HG02610 (cell line): ENCODE data around the gene PTGER1.

Source experiments
- ATAC-seq: cut with Tn5 transposase; IDR thresholded peaks from one replicate; pipeline ENCODE4 v1.9.1; 2021; ENCODE audit warnings: mild to moderate bottlenecking, moderate library complexity; ENCODE audit not compliant: unreplicated experiment

Gene PTGER1

DNA sequence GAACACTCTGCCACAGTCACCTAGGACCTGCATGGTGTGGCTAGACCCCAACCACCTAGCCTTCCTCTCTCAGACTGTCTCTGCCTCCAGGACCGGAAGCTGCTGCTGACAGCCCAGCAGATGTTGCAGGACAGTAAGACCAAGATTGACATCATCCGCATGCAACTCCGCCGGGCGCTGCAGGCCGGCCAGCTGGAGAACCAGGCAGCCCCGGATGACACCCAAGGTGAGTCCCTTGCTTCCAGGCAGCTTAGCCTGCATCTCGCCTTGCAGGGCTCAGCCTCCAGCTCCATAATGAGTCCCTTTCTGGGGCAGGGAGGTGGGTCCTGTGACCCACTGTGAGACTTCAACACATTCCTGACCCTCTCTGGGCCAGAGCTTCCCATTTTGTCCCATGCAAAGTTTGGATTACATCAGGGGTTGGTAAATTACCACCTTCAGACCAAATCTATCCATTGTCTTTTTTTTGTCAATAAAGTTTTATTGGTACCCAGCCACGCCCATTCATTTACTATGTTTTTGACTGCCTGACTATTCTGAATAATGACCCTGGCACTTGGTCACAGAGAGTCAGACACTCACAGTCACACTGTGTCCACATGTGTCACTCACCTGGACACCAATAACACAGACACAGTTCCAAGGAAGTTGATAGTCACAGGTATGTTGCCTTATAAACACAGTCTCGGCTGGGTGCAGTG is 28.7 kb downstream of the PTGER1 start:
- ATAC-seq: no peak

DNA sequence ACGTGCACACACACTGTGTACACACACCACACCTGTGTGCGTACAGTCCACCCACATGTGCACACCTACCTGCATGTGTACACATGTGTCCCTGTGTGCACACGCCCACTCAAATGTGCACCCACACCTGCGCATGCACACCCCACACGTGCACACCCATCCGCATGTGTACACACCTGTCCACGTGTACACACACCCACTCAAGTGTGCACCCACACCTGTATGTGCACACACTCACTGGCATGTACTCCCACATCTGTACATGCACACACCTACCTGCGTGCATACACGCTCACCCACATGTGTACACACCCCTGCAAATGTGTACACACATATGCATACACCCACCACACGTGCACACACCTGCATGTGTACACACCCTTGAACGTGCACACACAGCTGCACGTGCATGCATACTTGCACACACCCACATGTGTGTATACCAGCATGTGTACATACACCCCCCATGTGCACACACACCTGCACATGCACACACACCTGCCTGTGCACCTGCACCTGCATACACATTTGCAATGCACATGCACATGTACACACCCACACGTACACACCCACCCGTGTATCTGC is 31.4 kb downstream of the PTGER1 start:
- ATAC-seq: no peak

DNA sequence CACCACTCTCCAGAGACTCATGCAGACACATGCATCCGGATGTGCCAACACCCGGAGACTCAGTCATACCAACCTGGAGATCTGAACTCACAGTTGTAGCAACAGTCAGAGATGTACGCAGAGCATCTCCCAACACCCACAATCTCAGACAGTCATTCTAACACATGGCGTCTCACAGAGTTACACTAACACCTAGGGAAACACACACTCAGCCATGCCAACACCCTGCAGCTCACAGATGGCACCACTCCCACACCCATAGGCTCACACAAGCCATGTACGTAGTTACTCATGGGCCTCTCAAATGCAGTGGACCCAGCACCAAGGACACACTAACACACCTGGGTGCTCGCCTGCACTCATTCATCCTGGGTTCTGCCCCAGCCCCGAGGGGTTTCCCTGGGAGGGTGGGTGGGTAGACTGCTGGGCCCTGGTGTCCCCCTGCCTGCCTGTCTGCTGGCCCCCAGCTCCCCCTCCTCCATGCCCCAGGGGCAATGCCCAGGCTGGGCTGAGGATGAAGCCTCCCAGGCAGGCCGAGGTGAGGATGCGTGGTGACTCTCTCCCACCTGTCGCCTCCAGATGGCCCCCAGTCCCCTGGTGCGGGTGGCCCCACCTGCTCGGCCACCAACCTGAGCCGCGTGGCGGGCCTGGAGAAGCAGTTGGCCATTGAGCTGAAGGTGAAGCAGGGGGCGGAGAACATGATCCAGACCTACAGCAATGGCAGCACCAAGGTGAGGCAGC is 32.1 kb downstream of the PTGER1 start:
- ATAC-seq: no peak

DNA sequence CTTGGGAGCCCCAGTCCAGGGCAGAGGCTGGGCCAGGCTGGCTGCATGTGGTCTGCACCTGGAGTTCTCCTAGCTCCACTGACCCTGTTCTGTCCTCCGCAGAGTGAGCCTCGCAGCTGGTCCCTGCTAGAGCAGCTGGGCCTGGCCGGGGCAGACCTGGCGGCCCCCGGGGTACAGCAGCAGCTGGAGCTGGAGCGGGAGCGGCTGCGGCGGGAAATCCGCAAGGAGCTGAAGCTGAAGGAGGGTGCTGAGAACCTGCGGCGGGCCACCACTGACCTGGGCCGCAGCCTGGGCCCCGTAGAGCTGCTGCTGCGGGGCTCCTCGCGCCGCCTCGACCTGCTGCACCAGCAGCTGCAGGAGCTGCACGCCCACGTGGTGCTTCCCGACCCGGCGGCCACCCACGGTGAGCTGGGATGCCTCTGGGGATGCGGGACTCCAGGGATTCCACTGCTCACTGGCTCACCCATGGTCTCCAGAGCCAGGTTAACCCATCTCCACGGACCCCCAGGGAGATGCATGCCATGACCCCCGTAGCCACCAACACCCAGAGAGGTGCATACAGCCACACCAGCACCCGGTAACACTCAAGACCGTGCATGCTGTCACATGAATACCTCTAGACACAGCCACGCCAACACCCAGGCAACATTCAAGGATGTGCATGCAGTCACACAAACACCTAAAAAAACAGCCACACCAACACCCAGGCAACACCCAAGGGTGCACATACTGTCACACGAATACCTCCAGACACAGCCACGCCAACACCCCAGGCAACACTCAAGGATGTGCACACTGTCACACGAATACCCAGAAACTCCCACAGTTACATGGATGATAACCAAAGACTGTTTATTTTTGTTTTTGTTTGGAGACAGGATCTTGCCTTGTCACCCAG is 33.9 kb downstream of the PTGER1 start:
- no peak for ATAC-seq

DNA sequence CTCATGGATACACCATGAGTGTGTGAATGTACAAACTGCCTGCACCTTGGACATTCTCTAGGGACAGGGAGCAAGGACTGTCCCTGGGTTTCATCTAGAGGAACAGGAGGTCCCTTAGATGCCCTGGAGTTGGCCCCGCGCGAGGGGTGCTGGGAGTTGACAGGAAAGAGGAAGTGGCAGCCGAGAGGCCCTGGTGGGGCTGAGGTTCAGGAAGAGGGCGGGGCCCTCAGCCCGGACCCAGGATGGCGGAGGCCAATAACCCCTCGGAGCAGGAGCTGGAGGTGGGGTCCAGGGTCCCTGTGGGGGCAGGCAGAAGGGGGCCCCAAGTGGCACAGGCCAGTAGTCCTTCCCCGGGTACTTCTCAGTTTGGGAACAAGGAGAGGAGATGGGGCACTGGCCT is 35.1 kb downstream of the PTGER1 start:
- ATAC-seq: peak; percentile 90

DNA sequence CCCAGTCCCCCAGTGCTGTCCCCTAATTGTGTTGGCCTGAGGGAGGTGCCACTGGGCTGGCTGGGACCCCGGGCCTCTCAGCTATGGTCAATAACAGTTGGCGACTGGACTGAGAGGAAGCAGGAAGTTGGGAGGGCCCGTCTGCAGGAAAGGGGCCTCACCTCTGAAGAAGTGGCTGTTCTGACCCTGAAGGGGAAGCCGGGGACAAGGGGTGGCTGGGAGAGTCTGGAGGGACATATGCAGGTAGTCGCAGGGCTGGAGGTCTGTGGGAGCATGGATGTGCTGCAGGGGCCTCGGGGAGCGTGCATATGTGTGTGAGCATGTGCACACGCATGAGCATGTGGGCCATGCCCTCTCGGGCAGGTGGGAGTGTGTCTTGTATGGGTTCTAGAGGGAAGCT is 36.1 kb downstream of the PTGER1 start:
- ATAC-seq: no peak

DNA sequence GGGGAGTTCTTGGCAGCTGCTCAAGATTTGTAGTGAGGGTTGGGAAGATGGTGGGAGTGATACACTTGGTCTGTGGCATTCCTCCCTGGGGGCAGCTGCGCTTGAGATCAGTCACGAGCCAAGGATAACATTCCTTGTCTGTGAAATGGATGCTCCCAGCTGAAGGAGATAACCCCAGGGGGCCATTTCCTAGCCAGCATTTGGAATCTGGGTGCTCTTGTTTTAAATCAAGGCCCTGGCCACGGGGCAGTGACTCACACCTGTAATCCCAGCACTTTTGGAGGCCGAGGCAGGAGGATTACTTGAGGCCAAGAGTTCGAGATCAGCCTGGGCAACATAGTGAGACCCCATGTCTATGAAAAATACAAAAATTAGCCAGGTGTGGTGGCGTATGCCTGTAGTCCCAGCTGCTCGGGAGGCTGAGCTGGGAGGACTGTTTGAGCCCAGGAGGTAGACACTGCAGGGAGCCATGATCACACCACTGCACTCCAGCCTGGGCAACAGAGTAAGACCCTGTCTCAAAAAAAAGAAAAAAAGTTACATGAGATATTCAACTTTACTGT is 37.5 kb downstream of the PTGER1 start:
- no peak for ATAC-seq

DNA sequence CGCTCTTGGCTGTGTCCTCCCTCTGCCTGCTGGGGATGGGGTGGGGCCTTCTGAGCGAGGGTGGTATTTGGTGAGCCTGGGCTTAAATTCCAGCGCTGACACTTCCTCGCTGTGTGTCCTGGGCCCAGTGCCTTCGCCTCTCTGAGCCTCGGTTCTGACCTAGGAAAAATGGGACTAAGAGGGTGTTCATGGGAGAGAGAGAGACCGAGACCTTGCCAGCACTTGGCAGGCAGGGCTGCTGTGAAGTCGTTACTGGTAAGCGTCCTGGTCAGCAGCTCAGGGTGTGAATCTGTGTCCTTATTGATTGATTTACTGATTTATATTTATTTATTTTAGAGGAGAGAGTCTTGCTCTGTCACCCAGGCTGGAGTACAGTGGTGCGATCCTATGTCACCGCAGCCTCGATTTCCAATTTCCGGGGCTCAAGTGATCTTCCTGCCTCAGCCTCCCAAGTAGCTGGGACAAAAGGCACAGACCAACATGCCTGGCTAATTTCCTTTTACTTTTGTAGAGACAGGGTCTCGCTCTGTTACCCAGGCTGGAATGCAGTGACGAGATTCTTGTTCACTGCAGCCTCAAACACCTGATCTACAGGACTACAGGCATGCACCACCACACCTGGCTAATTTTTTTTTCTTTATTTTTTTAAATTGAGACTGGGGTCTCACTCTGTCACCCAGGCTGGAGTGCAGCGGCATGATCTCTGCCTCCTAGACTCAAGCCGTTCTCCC is 39.7 kb downstream of the PTGER1 start:
- ATAC-seq: no peak

DNA sequence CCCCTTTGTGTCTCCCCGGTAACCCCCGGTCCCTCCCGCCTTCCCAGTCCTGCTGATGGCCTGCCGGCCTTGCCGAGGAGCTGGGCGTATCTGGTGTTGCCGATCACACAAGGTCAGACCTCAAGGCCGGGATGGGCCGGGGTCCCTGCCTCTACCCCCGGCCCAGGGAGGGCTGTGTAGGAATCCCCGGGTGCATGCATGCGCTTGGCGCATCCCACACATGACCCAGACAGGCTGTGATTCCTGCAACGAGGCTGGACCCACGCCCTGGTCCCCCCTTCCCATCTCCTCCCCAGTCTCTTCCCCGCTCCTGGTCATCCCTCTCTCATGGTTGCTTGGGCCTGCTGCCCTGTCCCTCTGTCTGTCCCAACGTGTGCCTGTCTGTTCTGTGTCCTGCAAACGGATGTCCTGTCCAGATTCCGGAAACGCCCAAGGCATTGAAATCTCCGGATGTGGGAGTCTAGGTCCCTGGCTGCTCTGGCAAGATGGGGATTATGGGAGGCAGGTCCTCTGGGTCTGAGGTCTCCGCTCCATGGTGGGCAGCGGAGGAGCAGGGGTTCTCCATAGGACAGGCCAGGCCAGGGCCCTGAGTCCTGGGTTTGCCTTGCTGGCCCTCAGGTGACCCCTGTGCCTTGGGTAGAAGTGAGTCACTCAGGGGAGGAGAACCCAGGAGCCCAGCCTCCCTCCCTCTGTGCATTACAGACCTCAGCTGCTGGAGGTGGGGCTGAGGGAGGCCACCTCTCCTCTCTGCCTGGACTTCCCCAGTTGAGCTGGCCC is 40.4 kb downstream of the PTGER1 start:
- no peak for ATAC-seq

DNA sequence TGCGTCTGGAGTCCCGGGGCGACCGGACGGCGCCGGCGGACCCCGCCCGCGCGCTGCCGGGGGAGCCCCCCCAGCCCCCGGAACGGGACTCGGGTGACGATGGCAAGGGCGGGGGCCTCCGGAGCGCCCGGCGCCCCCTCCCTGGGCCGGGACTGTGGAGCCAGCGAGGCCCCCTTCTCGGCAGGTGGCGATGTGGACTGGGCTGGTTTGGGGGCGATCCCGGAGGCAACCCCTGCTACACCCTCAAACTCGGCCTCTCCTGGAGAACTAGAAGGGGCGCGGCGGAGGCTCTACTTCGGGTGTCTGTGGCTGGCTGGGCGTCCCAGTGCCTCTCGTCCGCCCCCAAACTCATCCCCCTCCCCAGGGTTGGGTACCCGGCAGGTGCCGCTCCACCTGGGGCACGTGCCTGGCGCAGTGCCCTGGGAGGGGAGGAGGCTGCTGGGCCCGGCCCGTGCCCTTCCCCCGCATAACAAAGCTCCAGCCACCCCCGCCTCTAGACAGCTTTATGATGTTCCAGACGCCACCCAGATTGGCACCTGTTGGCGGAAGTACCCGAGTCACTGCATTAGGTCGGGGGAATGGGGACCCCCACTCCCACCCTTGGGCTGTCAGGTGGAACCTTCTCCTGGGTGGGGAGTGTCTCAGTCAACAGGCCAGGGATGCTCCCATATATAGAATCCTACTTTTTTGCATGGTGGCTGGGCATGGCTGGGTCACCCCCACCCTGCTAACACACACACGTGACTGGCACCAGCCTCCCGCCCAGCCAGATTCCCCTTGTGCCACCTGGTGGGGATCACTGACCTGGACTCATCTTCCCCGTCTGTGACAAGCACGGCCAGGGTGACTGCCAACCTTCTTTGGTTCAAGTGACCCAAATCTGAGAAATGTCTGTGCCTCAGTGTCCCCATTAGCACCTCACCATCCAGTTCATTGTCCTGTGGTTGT is 41.3 kb downstream of the PTGER1 start:
- ATAC-seq: no peak

DNA sequence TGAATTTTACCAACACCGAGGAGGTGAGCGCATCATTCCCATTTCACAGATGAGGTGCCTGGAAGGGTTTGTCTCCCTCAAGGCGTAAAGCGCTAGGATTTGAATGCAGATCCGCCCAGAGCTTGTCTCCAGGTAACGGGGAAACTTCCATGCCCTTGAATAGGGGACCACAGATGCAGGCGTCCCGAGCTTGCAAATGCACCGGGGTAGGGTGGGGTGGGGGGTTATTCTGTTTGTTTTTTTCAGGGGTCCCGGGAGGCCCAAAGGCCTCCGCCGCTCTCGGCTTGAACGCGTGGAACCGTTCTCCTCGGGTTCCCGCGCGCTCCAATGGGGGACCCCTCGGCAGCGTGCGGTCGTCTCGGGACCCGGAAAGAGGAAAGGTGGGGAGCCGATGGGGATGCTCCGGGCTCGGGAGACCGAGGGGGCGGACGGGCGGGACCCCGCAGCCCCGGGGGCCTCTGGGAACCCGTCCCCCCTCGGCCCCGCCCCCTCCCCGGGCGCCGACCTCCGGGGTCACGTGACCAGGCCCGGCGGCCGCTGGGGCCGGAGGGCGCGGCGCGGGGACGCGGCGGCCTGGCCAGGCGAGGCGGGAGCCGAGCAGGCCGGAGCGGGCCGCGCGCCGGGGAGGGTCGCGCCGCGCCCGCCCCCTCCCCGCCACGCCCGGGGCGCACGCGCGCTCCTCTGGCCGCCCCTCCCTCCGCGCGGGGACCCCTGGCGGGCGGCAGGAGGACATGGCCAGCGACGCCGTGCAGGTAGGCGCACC is 42.2 kb downstream of the PTGER1 start, which contains the start of gene PKN1:
Gene PKN1, plus strand, starts transcription at position 516 of the 763 bp plus-strand sequence. Its CDS starts 216 bp downstream, at position 732.
- peak; percentile 40 for ATAC-seq

DNA sequence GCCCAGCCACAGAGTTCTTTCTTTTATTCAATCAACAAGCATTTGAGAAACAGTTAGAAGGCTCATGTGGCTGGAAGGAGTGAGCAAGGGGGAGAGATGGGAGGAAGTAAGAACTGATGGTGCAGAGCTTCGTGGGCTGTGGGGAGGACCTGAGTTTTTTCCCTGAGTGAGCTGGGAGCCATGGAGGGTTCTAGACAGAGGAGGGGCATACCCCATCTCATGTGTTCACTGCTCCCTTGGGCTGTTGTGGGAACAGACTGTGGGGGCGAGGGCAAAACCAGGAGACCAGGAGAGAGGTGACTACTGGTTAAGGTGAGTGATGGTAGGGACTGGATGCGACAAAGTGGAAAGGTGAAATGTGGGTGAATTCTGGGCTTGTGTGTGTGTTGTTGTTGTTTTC is 44.4 kb downstream of the PTGER1 start:
- ATAC-seq: no peak

DNA sequence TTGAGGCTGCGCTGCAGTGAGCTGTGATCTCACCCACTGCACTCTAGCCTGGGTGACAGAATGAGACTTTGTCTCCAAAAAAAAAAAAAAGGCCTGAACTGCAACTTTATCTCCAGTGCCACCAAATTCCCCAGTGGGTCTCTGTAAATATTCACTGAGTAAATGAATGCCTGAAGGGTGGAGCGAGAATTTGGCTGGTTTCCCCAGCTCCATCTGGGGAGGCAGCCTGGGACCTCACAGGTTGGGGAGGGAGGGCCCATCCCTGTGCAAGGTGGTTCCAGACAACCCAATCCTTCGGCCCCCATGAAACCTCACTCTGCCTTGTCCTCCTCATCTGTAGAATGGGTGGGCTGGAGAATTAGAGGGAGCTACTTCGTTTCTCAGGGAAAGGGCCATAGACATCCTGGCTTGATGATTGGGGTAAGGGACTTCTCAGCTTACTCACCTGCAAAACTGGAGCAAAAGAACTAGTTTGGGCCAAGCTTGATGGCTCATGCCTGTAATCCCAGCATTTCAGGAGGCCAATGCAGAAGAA is 46.2 kb downstream of the PTGER1 start:
- no peak for ATAC-seq

DNA sequence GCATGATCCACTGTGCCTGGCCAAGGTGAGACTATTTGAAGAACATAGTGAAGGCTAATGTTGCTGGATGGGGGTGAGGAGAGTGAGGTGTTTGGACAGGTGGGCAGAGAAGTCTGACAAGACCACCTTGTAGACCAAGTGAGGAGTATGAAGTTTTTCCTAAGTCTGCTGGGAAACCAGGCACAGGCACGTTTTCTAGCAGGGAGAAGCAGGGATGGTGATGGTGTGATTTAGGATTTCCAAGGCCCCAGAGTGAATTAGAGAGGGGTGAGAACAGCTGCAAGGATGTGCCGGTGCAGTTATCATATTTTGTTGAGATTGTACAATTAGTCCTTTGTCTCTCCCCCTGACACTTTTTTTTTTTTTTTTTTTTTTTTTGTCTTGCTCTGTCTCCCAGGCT is 47.7 kb downstream of the PTGER1 start:
- ATAC-seq: no peak

DNA sequence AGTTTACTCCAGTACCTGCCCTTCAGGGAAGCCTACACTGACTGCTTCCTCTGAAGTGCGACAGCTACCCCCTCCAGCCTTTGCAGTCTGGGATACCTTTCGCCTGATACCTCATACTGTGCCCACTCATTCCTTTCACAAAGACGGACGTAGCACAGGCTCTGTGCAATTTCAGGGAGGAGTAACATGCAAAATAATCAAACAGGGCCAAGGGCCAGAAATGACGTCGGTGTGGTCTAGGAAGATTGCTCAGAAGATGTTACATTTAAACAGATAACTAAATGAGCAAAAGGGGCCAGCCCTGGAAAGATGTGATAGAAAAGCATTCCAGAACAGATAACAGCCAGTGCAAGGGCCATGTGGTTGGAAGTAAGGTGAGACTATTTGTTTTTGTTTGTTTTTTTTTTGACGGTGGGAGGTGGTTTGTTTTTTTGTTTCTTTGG is 49.4 kb downstream of the PTGER1 start:
- no peak for ATAC-seq
